ENCODE data around the gene TBX21.

Gene TBX21

DNA sequence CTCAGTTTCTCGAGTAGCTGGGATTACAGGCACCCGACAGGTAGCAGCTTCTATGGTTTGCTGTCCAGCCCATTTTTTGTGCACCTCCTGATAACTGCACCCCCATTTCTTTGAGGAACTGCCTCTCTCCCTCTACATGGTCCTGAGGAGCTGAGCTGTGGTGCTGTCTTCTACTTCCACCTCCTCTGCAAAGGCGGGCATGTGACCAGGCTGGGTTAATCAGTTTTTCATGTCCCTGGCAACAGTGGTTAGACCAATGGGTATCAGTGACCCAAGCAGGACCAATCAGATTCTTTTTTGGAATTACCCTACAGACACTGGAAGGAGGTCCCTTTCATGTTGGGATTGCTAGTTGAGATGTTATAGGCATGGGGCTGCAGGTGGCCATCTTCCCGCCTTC, 41.3 kb downstream of the TBX21 start:
- no peak for DNase-seq (ENCODE audit: low spot score)

- DNase-seq (ENCODE audit: low spot score) = no peak
These were observed 42.0 kb downstream of the TBX21 start for GRCh38 chr17:47774987-47775580.

- peak; percentile 65 for DNase-seq (ENCODE audit: low spot score)
These were observed 43.5 kb downstream of the TBX21 start for GRCh38 chr17:47776330-47777197.

GRCh38 chr17:47778184-47778635, 45.2 kb downstream of the TBX21 start:
- no peak for DNase-seq (ENCODE audit: low spot score)

- DNase-seq (ENCODE audit: low spot score) = no peak
These were observed 48.4 kb downstream of the TBX21 start for GRCh38 chr17:47781397-47781796.

DNA sequence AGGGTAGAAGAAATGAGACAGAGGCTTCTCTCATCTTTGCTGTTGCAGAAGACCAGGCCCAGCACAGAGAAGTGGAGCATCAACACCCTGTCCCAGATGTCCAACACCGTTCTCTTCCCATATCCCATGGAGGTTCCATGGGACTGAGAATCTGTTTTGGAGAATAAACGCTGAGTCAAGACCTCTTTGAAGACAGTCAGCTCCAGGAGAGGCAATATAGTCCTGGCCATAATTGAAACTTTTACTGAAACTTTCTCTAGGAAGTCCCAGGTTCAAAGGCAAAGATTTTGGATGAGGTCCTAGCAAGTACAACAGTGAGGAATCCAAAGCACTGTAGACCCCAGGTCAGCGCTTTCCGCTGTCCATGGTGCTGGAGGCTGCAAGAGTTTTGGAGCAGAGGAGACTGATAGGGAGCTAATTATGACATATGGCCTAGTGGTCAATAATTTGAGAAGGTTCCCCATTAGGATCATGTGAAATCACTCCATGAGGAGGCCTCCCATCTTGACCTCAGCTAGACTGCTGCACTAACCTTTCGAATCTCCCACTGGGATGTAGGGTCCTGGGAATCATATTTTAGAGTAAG, 52.6 kb downstream of the TBX21 start:
- DNase-seq (ENCODE audit: low spot score) = peak; percentile 32

GRCh38 chr17:47789611-47790561, 56.9 kb downstream of the TBX21 start:
- DNase-seq (ENCODE audit: low spot score) = no peak

DNA sequence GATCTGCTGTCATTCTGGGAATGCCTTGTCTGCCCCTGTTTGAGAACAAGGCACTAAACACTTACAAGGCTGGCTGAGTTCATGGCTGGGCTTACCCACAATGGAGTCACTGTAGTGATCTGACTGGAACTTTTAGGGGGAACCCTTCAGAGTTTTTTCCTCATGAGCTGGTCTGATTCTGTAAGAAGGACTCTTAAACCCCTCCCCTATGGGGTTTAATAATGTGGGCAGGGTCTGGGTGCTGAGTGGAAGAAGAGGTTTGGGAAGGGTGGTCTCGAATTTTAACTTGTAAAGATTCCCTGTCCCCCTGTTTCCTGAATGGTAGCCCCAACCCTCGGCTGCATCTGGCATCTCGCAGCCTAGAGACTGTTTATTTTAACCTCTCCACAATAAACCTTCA, 58.0 kb downstream of the TBX21 start:
- no peak for DNase-seq (ENCODE audit: low spot score)

DNA sequence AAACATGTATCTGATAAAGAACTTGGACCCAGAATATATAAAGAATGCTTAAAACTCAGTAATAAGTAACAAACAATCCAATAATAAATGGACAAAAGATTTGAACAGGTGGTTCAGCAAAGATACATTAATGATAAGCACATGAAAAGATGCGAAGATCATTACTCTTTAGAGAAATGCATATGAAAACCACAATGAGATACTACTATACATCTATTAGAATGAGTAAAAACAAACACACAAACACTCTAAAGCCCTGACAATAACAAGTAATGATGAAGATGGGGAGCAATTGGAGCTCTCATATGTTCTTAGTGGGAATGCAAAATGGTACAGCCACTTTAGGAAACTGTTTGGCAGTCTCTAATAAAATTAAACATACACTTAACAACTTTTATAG, 59.4 kb downstream of the TBX21 start:
- DNase-seq (ENCODE audit: low spot score) = no peak

- no peak for DNase-seq (ENCODE audit: low spot score)
These were observed 59.9 kb downstream of the TBX21 start for GRCh38 chr17:47792979-47793378.

All from RKO (cell line).